GM18502 (cell line): ENCODE data around the gene CGB7.

ENCODE experiments used
- ATAC-seq: cut with Tn5 transposase; IDR thresholded peaks from one replicate; pipeline ENCODE4 v1.9.1; 2021; ENCODE audit warnings: mild to moderate bottlenecking; ENCODE audit not compliant: unreplicated experiment, poor library complexity

CGB7 gene

DNA sequence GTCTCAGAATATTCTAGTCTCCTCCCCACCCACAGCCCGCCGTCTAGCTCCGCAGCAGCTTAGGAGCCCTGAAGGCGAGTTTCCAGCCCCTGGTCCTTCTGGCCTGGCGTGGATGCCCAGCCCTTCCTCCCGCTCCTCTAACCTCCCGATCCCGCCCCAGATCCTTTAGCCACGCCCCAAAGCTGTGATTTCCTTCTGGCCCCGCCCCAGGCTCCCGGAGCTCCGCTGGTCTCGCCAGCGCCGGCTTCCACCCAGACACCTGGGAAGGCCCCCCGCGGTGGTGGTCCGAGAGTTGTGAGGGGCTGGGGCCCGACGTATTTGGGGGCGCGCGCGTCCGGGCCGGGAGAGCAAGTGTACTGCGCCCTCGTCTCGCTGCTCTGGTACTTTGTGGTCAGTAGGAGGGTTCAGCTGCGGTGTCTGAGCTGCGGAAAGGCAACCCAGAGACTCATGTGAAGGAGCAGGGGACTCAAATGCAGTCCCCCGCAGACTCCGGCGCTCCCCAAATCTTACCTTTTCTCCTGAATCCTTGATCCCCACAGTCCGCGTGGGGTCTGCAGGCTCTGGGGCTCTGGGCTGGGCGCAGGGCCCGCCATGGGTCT is at the start of gene CGB7:
Gene CGB7, minus strand, starts transcription at position 114 of the 599 bp plus-strand sequence. CDS start 2,374 bp downstream, outside the sequence.
- ATAC-seq = no peak

DNA sequence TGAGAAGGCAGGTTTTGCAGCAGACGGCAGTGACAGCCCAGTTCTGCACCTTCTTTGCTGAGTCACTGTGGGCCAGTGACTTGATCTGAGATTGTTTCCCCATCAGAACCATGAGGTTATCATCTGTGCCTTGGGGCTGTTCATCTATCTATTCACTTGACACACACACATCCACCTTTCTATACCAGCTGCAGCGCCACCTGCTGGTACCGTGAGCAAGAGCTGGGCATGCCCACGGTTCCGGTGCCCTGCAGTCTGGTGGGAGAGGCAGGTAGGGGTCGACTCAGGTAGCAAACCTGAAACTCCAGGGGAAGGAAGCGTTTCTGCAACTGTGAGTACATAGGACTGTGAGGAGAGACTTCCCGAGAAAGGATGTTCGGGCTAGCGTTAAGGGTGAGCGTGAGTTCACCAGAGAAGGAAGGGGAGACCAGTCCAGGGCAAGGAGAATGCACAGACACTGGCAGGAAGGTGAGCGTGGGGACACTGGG is 49.1 kb upstream of the CGB7 start:
- ATAC-seq = no peak

DNA sequence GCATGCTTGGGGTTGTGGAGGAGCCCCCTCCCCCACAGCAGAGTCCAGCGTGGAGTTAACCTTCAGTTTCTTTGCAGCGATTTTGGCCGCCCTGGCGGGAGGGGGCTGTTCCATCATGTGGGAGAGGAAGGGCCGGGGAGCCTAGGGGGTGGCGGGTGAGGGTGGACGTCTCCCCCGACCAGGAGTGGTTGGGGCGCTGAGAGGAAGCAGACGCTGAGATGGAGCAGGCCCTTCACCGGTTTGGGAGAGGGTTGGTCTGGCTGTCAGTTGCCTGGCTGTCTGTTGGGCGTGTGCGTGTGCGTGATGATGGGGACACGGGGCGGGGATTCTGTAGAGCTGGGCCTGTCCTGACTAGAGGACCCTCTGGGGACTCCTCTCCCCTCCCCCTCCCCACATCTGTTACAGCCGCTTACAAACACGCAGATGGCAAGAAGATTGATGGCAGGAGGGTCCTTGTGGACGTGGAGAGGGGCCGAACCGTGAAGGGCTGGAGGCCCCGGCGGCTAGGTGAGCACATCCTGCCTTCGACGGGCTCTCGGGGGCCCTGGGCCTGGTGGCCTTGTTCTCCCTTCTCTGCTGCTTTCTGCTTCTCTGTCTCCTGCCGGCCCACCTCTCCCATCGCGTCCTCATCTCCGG is 46.8 kb upstream of the CGB7 start:
- ATAC-seq = no peak

DNA sequence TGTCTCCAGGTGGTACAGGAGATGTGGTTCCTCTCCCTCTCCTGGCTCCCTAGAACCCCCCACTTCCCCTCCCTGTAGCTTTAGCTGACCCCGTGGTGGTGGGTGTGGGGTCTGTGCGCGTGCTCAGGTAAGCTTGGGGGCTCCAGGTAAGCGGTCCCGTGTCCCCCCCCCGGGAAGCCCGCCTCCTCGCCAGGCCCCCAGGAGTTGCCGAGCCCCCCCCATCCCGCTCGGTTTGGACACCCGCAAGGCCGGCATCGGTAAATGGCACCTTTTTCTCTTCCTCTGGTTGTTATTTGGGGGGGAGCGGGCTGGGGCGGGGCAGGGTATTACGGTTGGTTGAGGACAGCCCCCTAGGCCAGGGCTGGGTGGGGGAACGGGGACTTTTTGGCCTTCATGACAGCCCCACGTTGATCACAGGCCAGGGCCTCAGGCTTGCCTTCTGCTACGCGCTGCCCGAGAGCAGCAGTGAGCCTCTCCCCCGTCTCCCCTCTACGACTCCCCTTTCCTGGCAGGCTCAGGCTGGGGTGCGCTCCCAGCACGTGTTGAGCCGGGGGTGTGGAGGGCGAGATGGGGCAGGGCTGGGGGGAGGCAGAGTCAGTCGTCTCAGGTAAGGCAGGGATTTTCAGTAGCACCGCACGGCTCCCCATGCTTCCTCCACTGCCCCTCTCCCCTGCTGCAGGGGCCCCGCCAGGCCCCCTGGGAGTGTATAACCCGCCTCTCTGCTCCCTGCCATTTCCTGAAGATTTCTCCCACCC is 46.0 kb upstream of the CGB7 start:
- no peak for ATAC-seq

DNA sequence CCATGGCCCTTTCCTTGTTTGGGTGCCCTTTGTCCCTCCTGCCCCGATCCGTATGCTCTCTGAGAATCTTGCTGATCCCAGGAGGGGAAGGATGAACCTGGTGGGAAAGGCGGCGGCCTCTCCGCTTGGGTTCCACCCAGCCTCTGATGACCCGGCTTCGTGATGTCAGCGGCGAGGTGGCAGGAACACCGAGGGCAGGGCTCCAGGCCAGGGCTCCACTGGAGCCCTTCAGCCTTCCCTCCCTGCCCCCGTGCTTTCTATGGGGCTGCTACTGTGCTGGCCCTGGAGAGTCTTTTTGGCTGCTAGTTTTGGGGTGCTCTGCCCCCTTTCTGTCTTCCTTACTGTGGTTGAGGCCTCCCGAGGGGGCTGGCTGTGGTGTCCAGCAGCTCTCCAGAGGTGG is 44.8 kb upstream of the CGB7 start:
- no peak for ATAC-seq

DNA sequence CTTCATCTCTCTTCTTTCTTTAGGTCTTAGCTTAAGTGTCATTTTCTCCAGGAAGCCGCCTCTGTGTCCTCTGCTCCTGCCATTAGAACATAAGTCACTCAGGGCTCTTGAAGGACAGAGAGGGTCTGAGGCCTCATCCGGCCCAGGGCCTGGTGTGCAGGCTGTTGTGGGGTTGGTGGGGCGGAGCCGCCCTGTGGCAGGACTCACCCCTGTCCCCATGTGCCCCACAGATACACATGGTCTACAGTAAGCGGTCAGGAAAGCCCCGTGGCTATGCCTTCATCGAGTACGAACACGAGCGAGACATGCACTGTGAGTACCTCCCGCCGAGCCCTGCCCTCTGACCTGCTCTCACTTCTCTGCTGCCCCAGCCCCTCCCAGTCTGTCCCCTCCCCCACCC is 43.6 kb upstream of the CGB7 start:
- ATAC-seq = no peak

DNA sequence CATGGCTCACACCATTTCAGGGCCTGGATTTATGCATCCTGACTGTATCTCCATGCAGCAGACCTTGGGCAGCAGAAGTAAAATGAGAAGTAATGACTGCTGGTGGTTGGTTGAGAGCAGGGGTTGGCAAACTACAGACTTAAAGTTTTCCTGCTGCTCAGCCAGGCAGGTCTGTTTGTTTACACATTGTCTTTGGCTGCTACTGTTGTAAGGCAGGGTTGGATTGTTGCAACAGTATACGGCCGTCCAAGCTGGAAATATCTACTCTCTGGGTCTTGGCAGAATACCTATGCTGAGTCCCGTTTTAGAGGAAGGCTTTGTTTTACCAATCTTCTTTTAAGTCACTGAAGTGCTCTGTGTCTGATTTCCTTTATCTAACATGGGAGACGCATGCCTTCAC is 41.2 kb upstream of the CGB7 start:
- no peak for ATAC-seq

DNA sequence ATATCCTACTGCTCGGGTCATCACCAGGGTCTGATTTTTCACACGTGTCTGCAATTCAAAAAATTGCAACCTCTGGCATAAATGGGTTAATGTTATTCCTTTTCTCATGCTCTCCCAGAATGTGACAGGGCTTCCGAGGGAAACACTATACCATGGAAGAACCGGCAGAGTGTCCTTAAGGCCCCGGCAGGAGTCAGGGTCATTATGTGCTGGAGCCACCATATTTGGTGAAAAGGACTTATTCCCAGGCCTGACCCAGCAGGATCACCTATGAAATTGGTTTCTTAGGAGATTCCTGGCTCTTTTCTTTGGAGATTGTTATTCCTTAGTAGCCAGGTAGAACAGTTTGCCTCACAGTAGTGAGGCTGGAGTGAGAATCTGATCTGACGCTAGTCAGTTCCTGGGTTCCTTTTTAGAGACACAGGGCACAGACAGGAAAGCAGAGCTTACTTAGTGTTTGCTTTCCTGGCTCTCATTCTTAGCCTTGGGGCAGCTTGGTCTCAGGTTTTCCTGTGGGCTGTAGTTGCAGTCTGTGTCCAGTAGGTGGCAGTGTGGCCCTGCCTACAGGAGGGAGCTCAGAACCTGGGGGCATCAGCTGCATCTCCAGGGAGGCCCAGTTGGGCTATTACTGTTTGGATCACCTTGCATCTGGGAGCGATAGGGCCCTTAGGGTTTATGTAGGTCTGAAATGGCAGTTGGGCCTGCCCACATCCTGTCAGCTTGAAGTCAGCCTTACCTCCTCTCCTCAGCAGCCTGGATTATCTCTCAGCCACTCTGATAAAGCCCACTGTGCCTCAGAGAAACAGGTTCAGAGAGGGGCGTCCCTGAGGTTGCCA is 40.1 kb upstream of the CGB7 start:
- ATAC-seq = no peak

DNA sequence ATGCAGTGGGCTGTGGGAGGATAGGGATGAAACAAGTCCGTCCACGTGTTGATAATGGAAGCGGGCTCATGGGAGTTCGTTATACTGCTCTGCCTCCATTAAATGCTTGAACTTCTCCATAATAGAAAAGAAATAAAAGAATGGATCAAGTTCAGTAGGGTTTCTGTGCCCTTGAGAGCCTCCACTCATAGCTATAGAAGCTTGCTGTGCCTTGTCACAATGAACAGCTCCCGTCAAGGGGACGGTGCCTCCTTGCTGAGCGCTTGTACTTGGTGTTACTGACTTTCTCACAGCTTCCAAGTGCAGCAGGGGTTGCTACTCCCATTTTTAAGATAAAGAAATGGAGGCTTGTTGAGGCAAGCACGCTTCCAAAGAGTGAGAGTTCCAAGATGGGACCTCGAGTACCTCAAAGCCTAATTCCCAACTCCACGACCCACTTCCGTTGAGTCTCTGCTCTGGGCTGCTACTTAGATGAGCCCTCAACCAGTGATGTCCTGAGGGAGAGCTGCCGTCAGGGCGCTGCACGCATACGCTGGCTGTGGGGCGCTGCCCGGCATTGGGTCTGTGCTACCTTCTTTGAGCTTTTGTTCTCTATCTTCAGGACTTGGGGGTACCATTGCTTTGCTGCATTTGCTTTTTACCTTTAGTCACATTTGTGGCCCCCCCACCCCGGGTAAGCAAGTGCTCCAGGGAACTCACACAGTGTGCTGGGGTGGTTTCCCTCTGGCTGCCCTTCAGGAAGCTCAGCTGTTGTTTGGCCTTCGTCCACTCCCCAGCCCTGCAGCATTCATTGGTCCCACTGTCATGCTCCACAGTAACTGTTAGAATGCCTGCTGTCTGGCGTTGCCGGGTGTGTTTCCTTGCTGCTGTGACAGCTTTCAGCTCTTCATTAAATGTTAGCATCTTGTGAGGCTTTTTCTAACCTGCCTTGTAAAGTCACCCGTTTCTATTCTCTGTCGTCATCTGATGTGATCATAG is 37.2 kb upstream of the CGB7 start:
- ATAC-seq = no peak

DNA sequence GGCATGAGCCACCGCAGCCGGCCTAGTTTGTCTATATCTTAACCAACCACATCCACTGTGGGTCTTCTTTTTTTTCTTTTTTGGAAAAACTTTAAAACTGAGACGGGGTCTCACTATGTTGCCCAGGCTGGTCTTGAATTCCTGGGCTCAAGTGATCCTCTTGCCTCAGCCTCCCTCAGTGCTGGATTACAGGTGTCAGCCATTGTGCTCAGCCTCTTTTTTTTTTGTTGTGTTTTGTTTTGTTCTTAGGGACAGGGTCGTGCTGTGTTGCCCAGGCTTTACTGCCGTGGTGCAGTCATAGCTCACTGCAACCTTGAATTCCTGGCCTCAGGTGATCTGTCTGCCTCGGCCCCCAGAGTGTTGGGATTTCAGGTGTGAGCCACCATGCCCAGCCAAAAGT is 35.1 kb upstream of the CGB7 start:
- no peak for ATAC-seq

DNA sequence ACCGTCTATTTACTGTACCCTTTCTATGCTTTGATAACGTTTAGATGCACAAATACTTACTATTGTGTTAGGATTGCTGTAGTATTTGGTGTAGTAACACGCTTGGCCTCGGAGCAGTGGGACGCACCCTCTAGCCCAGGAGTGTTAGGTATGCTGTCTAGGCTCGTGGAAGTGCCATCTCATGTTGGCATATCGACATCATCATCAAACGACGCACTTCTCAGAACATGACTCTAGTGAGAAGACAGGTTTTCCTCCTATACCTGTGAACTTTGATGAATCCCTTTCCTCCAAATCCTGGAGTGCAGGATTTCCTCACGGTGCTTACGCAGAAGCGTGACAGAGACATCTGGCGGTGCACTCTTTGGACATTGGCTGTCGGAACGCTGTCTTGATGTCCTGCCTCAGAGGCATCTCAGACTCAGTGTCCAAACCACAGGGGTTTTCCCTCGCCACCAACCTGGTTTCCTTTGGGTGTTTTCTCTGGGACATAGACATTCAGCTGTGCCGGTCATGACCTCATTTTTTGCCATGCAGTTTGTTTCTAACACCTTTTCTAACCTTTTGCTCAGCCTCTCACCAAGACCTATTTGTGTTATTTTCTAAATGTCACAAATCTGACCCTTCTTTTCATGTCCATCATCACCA is 34.0 kb upstream of the CGB7 start:
- no peak for ATAC-seq

DNA sequence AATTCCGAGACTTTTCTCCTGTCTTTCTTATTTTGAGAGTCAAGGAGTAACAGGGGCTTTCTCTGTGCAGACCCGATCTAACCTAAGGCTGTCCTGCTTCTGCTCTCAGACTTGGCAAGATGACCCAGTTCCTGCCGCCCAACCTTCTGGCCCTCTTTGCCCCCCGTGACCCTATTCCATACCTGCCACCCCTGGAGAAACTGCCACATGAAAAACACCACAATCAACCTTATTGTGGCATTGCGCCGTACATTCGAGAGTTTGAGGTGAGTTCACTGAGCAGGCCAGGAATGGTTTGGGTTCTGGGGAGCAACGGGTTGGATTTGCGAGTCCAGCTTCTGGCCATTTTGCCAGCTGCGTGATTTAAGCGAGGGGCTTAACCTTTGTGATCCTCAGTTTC is 28.7 kb upstream of the CGB7 start:
- ATAC-seq = no peak

DNA sequence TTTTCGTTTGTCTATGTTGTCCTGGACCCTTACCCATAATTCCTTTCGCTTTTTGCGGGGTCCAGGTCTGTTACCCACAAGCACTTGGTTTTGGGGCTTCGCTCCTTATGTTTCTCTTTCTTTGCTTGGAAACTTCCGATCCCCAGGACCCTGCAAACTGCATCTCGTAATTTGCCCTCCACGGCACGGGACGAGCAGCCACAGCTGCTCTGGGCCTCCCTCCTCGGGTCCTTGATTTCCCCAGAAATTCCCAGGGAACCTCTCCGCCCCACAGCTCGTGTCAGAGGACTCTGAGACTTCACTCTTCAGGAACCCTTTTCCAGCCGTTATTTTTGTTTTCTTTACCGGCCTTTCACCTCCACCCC is 28.3 kb upstream of the CGB7 start:
- ATAC-seq = no peak

DNA sequence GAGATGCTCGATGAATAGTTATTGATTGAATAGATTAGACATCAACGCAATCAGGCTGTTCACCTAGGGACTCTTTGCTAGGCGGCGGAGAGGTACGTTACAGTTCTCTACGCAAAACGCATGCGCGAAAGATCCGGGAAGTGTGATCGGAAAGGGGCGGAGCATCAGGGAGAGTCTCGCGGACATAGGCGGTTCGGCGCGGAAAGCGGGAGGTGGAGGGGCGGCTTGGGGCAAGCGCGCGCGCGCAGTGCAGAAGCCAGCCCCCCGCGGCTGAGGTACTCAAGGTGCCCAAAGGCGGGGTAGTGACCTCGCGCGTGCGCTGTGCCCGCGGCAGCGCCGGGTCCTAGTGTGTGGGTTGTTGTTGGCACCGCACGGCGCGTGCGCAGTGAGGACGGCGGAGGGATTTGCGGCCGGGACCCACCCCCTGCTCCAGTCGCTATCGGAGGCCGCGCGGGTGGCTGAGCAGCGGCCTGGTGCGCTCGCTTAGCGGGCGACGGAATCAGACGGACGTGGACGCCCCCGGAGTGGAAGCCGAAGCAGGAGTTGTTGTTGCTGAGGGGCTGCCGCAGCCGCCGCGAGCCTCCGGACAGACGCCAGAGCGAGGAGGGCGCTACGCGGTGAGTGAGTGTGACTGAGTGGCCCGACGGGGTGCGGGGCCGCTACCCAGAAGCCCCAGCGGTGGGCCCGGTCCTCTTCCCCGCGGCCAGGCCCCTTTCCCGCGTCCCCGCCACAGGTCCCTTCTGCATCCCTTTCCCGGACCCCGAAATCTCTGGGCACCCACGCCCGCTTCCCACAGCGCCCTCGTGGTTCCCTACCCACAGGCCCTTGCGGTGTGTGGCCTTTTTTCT is 27.7 kb upstream of the CGB7 start, which contains the start of gene SNRNP70:
Gene SNRNP70, plus strand, starts transcription at position 432 of the 848 bp plus-strand sequence. CDS start 964 bp downstream, outside the sequence.
- peak; percentile 89 for ATAC-seq

DNA sequence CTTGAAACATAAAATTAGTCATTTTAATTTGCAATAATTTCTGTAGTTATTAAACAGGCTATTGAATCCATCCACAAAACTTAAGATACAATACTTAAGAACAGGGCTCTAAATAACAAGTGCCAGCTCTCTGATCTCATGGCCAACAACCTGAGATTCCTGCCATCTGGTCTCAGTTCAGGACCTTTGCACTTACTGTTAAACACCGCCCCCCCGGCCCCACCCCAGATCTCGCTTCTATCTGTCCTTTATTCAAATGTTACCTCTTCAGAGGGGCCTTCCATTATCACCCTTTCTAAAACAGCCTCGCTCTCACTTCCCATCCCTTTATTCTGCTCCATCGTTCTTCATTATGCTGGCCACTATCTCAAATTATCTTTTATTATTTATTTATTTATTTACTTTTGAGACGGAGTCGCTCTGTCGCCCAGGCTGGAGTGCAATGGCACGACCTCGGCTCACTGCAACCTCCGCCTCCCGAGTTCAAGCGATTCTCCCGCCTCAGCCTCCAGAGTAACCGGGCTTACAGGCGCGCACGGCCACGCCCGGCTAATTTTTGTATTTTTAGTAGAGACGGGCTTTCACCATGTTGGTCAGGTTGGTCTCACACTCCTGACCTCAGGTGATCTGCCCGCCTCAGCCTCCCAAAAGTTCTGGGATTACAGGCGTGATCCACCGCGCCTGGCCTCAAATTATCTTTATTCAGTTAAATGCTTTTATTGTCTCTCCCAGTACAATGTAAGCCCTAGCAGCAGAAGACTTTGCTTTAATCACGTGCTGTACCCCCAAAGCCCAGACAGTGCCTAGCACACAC is 26.9 kb upstream of the CGB7 start:
- no peak for ATAC-seq

DNA sequence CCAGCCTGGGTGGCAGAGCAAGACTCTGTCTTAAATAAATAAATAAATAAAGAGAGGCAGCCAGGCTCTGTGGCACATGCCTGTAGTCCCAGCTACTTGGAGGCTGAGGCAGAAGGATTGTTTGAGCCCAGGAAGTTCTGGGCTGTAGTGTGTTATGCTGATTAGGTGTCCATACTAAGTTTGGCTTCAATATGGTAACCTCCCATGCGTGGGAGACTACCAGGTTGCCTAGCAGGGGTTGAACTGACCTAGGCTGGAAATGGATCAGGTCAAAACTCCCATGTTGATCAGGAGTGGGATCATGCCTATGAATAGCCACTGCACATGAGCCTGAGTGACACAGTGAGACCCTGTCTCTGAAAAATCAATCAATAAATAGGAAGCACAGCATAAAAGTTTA is 23.7 kb upstream of the CGB7 start:
- no peak for ATAC-seq

DNA sequence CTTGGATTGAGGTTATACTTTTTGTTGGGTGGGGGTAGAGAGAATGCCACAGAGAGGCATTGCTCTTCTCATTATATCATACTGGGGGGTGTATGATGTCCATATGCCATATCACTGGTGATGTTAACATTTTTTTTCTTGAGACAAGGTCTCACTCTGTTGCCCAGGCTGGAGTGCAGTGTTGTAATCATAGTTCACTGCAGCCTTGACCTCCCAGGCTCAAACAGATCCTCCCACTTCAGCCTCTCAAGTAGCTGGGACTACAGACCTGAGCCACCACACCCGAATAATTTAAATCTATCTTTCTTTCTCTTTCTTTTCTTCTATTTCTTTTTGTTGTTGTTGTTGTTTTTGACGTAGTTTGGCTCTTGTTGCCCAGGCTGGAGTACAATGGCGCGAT is 22.8 kb upstream of the CGB7 start:
- ATAC-seq = no peak
